GM12872 (cell line): ENCODE data around the gene RPS18.
A peak's percentile ranks its signal among the peaks of the same experiment; 100 is the strongest.

Source experiments
- CTCF ChIP-seq: IDR thresholded peaks from 3 replicates; pipeline ENCODE4 v1.5.1; 2011; ENCODE audit warnings: low read depth, mild to moderate bottlenecking, low read length, moderate library complexity; ENCODE audit not compliant: insufficient read depth

Gene RPS18

DNA sequence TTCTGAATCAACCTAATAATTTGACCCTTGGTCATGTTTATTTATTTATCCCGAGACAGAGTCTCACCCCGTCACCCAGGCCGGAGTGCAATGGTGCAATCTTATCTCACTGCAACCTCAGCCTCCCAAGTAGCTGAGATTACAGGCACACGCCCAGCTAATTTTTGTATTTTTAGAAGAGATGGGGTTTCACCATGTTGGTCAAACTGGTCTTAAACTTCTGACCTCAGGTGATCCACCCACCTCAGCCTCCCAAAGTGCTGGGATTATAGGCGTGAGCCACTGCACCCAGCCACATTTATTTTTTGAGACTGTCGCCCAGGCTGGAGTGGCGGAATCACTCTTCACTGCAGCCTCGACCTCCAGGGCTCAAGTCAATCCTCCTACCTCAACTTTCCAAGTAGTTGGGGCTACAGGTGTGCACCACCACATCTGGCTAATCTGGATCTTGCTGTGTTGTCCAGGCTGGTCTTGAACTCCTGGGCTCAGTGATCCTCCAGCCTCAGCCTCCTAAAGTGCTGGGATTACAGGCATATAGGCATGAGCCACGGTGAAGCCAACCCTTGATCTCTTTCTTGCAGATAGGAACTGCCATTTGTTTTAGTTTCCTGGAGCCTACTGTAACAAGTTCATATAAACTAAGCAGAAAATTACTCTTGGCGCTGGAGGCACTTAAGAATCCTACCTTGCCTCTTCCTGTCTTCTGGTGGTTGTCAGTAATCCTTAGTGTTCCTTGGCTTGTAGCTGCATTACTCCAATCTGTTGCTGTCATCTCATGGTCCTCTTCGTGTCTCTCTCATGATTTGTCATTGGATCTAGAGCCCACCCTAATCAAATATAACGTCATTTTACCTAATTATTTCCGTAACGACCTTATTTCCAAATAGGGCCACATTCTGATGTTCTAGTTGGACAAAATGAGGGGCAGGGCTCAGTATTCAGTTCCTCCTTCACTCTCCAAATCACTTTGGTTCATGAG lies 2.3 kb downstream of the RPS18 start:
- no peak for TF ChIP-seq CTCF

GRCh38 chr6:33276581-33276863 lies 4.6 kb downstream of the RPS18 start:
- TF ChIP-seq CTCF, result no peak

GRCh38 chr6:33276864-33277662 lies 5.2 kb downstream of the RPS18 start, which contains the start of gene B3GALT4:
Gene B3GALT4, plus strand, starts transcription at chr6:33277123. Its CDS starts 297 bp downstream, at chr6:33277420.
- TF ChIP-seq CTCF, result peak; percentile 56; the same call in 2 of the 3 replicates

DNA sequence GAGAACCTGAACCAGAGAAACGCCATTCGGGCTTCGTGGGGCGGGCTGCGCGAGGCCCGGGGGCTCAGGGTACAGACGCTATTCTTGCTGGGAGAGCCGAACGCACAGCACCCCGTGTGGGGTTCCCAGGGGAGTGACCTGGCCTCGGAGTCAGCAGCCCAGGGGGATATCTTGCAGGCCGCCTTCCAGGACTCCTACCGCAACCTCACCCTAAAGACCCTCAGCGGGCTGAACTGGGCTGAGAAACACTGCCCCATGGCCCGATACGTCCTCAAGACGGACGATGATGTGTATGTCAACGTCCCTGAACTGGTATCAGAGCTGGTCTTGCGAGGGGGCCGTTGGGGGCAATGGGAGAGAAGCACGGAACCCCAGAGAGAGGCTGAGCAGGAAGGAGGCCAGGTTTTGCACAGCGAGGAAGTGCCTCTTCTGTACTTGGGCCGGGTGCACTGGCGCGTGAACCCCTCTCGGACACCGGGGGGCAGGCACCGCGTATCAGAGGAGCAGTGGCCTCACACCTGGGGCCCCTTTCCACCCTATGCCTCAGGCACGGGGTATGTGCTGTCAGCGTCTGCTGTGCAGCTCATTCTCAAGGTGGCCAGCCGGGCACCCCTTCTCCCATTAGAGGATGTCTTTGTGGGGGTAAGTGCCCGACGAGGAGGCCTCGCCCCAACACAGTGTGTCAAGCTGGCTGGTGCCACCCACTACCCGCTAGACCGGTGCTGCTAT lies 6.0 kb downstream of the RPS18 start:
- TF ChIP-seq CTCF, result no peak

DNA sequence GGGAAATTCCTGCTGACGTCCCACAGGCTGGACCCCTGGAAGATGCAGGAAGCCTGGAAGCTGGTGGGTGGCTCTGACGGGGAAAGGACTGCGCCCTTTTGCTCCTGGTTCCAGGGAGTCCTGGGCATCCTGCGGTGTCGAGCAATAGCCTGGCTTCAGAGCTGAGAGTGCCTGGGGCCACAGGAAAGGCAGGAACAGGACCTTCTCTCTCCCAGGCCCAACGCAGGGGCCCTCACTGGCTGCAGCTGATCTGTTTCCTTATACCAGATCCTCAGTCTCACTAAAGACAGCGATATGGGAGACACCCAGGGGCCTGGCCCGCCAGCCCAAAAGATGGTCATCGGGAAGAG lies 6.5 kb downstream of the RPS18 start:
- no peak for TF ChIP-seq CTCF

DNA sequence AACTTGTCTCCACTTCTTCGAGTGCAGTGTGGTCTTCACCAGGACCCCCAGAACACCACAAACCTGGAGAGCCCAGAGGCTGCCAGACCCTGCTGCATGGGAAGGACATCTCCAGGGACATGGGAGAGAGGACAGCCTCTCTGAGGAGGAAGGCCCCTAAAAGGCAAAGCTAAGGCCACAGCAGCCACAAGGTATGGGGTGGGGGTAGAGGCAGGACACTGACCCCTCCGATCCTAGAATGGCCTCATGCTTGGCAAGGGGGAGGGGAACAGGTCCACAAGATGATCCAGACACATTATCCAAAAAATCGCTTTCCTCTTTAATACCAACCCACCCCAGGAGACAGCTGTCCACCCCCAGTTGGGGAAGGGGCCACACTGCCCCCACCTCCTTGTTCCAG lies 6.9 kb downstream of the RPS18 start:
- TF ChIP-seq CTCF, result no peak

GRCh38 chr6:33279257-33279695 lies 7.4 kb downstream of the RPS18 start:
- no peak for TF ChIP-seq CTCF
